ENCODE measurements around the gene GAA. TPM values are rescaled to one million over a fixed set of nuclear protein-coding genes. Genes with fewer than 3 reads are reported as not detected.

The GAA gene
- total and polyA plus RNA-seq, 2 of the 8 experiments (the other 6 are each of a cell fraction or from before 2014, with no cell fraction given), result 14.8 to 30.0 TPM

DNA sequence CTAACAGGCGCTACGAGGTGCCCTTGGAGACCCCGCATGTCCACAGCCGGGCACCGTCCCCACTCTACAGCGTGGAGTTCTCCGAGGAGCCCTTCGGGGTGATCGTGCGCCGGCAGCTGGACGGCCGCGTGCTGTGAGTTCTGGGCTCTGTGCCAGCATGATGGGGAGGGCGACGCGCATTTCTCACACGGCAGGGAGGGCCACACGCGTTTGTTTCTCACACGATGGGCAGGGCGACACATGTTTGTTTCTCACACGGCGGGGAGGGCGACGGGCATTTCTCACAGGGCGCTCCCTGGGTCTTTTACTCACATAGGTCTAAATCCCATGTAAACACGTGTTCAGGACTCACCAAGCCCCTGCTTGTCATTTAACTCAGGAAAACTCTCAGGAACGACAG is 4.4 kb downstream of the GAA start (continued):
- TF ChIP-seq, protein P1, sequence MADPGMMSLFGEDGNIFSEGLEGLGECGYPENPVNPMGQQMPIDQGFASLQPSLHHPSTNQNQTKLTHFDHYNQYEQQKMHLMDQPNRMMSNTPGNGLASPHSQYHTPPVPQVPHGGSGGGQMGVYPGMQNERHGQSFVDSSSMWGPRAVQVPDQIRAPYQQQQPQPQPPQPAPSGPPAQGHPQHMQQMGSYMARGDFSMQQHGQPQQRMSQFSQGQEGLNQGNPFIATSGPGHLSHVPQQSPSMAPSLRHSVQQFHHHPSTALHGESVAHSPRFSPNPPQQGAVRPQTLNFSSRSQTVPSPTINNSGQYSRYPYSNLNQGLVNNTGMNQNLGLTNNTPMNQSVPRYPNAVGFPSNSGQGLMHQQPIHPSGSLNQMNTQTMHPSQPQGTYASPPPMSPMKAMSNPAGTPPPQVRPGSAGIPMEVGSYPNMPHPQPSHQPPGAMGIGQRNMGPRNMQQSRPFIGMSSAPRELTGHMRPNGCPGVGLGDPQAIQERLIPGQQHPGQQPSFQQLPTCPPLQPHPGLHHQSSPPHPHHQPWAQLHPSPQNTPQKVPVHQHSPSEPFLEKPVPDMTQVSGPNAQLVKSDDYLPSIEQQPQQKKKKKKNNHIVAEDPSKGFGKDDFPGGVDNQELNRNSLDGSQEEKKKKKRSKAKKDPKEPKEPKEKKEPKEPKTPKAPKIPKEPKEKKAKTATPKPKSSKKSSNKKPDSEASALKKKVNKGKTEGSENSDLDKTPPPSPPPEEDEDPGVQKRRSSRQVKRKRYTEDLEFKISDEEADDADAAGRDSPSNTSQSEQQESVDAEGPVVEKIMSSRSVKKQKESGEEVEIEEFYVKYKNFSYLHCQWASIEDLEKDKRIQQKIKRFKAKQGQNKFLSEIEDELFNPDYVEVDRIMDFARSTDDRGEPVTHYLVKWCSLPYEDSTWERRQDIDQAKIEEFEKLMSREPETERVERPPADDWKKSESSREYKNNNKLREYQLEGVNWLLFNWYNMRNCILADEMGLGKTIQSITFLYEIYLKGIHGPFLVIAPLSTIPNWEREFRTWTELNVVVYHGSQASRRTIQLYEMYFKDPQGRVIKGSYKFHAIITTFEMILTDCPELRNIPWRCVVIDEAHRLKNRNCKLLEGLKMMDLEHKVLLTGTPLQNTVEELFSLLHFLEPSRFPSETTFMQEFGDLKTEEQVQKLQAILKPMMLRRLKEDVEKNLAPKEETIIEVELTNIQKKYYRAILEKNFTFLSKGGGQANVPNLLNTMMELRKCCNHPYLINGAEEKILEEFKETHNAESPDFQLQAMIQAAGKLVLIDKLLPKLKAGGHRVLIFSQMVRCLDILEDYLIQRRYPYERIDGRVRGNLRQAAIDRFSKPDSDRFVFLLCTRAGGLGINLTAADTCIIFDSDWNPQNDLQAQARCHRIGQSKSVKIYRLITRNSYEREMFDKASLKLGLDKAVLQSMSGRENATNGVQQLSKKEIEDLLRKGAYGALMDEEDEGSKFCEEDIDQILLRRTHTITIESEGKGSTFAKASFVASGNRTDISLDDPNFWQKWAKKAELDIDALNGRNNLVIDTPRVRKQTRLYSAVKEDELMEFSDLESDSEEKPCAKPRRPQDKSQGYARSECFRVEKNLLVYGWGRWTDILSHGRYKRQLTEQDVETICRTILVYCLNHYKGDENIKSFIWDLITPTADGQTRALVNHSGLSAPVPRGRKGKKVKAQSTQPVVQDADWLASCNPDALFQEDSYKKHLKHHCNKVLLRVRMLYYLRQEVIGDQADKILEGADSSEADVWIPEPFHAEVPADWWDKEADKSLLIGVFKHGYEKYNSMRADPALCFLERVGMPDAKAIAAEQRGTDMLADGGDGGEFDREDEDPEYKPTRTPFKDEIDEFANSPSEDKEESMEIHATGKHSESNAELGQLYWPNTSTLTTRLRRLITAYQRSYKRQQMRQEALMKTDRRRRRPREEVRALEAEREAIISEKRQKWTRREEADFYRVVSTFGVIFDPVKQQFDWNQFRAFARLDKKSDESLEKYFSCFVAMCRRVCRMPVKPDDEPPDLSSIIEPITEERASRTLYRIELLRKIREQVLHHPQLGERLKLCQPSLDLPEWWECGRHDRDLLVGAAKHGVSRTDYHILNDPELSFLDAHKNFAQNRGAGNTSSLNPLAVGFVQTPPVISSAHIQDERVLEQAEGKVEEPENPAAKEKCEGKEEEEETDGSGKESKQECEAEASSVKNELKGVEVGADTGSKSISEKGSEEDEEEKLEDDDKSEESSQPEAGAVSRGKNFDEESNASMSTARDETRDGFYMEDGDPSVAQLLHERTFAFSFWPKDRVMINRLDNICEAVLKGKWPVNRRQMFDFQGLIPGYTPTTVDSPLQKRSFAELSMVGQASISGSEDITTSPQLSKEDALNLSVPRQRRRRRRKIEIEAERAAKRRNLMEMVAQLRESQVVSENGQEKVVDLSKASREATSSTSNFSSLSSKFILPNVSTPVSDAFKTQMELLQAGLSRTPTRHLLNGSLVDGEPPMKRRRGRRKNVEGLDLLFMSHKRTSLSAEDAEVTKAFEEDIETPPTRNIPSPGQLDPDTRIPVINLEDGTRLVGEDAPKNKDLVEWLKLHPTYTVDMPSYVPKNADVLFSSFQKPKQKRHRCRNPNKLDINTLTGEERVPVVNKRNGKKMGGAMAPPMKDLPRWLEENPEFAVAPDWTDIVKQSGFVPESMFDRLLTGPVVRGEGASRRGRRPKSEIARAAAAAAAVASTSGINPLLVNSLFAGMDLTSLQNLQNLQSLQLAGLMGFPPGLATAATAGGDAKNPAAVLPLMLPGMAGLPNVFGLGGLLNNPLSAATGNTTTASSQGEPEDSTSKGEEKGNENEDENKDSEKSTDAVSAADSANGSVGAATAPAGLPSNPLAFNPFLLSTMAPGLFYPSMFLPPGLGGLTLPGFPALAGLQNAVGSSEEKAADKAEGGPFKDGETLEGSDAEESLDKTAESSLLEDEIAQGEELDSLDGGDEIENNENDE (IDR thresholded peaks at IDR 0.05; ENCODE audit: insufficient replicate concordance, low read length), result no peak
- TF ChIP-seq CTBP2 (IDR thresholded peaks at IDR 0.05; ENCODE audit: borderline replicate concordance, insufficient read depth, insufficient read length, low read length) (no peak), POU5F1 (IDR thresholded peaks at IDR 0.05; ENCODE audit: low read depth, low read length) (no peak), CBX8 (IDR thresholded peaks at IDR 0.05; ENCODE audit: borderline replicate concordance, low read depth, low read length) (no peak), SP4 (IDR thresholded peaks at IDR 0.05; ENCODE audit: low read length) (no peak), ZNF274 (IDR thresholded peaks at IDR 0.05; ENCODE audit: borderline replicate concordance, extremely low read depth, low read length) (no peak), BRCA1 (IDR thresholded peaks at IDR 0.05; ENCODE audit: low read depth, low read length) (no peak)
- TF ChIP-seq, protein P2, sequence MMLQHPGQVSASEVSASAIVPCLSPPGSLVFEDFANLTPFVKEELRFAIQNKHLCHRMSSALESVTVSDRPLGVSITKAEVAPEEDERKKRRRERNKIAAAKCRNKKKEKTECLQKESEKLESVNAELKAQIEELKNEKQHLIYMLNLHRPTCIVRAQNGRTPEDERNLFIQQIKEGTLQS (IDR thresholded peaks at IDR 0.05; ENCODE audit: insufficient read depth, low read depth, low read length), result no peak
- TF ChIP-seq, protein P3, sequence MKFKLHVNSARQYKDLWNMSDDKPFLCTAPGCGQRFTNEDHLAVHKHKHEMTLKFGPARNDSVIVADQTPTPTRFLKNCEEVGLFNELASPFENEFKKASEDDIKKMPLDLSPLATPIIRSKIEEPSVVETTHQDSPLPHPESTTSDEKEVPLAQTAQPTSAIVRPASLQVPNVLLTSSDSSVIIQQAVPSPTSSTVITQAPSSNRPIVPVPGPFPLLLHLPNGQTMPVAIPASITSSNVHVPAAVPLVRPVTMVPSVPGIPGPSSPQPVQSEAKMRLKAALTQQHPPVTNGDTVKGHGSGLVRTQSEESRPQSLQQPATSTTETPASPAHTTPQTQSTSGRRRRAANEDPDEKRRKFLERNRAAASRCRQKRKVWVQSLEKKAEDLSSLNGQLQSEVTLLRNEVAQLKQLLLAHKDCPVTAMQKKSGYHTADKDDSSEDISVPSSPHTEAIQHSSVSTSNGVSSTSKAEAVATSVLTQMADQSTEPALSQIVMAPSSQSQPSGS (IDR thresholded peaks at IDR 0.05; ENCODE audit: low read length), result no peak
